Mesenteric fat pad (tissue), 1 donor: ENCODE data around the gene CERS3. TPM values are rescaled to one million over a fixed set of nuclear protein-coding genes. Genes with fewer than 3 reads are reported as not detected.

Experiments used
- DNase-seq: peaks from one replicate; pipeline ENCODE4 v3.0.0-alpha.2; 2020; ENCODE audit warnings: low spot score
- long read RNA-seq: library from polyadenylated mRNA; unstranded; transcript quantifications from one replicate; pipeline ENCODE4 v2.0.0, GENCODE V29; 2020
- total RNA-seq: library from RNA; stranded (reverse); fragmentation: NEBNext Ultra II Directional; extraction: Animal tissue kit (Norgen Biotek cat#: 25700); gene quantifications from one replicate; pipeline ENCODE4 v1.2.1, GENCODE V29; 2021
- donor health status: DM: yes; HTN: yes; CAD: no.

Gene CERS3
- not detected for total RNA-seq
- long read RNA-seq, partial matches to known transcripts: 0 of 1 reads
- long read RNA-seq, other reads (novel, unspliced or antisense): 1 of 1 reads

- no peak for DNase-seq
Observed at GRCh38 chr15:100528833-100529428, at the start of gene CERS3. Gene CERS3, minus strand, starts transcription at chr15:100528950. Its CDS starts 27,101 bp downstream, at chr15:100501849.

GRCh38 chr15:100573526-100573925, 44.8 kb upstream of the CERS3 start:
- DNase-seq: no peak

GRCh38 chr15:100572362-100572983, 43.7 kb upstream of the CERS3 start:
- DNase-seq: no peak

- DNase-seq: no peak
Observed at GRCh38 chr15:100571592-100572167, 42.9 kb upstream of the CERS3 start.

GRCh38 chr15:100570735-100571313, 42.1 kb upstream of the CERS3 start:
- no peak for DNase-seq

- no peak for DNase-seq
Observed at GRCh38 chr15:100570275-100570674, 41.5 kb upstream of the CERS3 start.

- no peak for DNase-seq
Observed at GRCh38 chr15:100569391-100569790, 40.6 kb upstream of the CERS3 start.

GRCh38 chr15:100566850-100567628, 38.3 kb upstream of the CERS3 start:
- no peak for DNase-seq

GRCh38 chr15:100565591-100565990, 36.8 kb upstream of the CERS3 start:
- no peak for DNase-seq

- no peak for DNase-seq
Observed at GRCh38 chr15:100560323-100560722, 31.6 kb upstream of the CERS3 start.

- DNase-seq: no peak
Observed at GRCh38 chr15:100559330-100559729, 30.6 kb upstream of the CERS3 start.

- DNase-seq: no peak
Observed at GRCh38 chr15:100558771-100559254, 30.1 kb upstream of the CERS3 start.

GRCh38 chr15:100553468-100553867, 24.7 kb upstream of the CERS3 start:
- DNase-seq: no peak

- DNase-seq: no peak
Observed at GRCh38 chr15:100547961-100548360, 19.2 kb upstream of the CERS3 start.

- DNase-seq: no peak
Observed at GRCh38 chr15:100544946-100545345, 16.2 kb upstream of the CERS3 start.

GRCh38 chr15:100544338-100544841, 15.6 kb upstream of the CERS3 start:
- no peak for DNase-seq

GRCh38 chr15:100542290-100542689, 13.5 kb upstream of the CERS3 start:
- no peak for DNase-seq

- no peak for DNase-seq
Observed at GRCh38 chr15:100537331-100537730, 8.6 kb upstream of the CERS3 start.

GRCh38 chr15:100536733-100537132, 8.0 kb upstream of the CERS3 start:
- DNase-seq: no peak

- no peak for DNase-seq
Observed at GRCh38 chr15:100533886-100534285, 5.1 kb upstream of the CERS3 start.

- no peak for DNase-seq
Observed at GRCh38 chr15:100531823-100532327, 3.1 kb upstream of the CERS3 start.
